Left lung (tissue), 10 donors: ENCODE data around the gene PDE6H. TPM values are rescaled to one million over a fixed set of nuclear protein-coding genes. Genes with fewer than 3 reads are reported as not detected.
A peak's percentile ranks its signal among the peaks of the same experiment; 100 is the strongest.

Source experiments
- ATAC-seq: fragments of 200-7000 bp; cut with Tn5 transposase; one replicate; pipeline ENCODE4 v1.9.1; 2020; ENCODE audit warnings: moderate library complexity
- DNase-seq, 4 donors: peaks; one replicate each; pipeline ENCODE4 v3.0.0-alpha.2; 2013 to 2020
- H3K27ac ChIP-seq, 2 donors: fragments of 200-600 bp; sonication (generic) in 1 of 2; one replicate each; pipeline versions ENCODE4 v1.5.0 to v1.8.0; 2020 to 2021
- H3K27me3 ChIP-seq, 2 donors: fragments of 200-600 bp; sonication (generic) in 1 of 2; one replicate each; pipeline versions ENCODE4 v1.5.0 to v1.8.0; 2020 to 2021
- H3K36me3 ChIP-seq, 2 donors: fragments of 200-600 bp; sonication (generic) in 1 of 2; one replicate each; pipeline versions ENCODE4 v1.5.0 to v1.8.0; 2020 to 2021
- H3K4me1 ChIP-seq, 2 donors: fragments of 200-600 bp; one replicate each; pipeline ENCODE4 v1.8.0; 2021
- H3K4me3 ChIP-seq, 2 donors: fragments of 200-600 bp; sonication (generic) in 1 of 2; one replicate each; pipeline versions ENCODE4 v1.5.0 to v1.8.0; 2020 to 2021; ENCODE audit warnings: mild to moderate bottlenecking in 1 of 2
- H3K9me3 ChIP-seq, 2 donors: fragments of 200-600 bp; sonication (generic) in 1 of 2; one replicate each; pipeline versions ENCODE4 v1.5.0 to v1.8.0; 2020 to 2021
- CTCF ChIP-seq, 2 donors: fragments of 200-600 bp; sonication (generic) in 1 of 2; IDR thresholded peaks; one replicate each; pipeline versions ENCODE4 v1.5.0 to v1.8.0; 2021; ENCODE audit warnings: antibody characterized with exemption in 2 of 2
- intact Hi-C, 2 donors: fragments of 100-400 bp; cut with DNase I; formaldehyde crosslinking; loops; one replicate each; pipeline versions ENCODE4 v1.11.2 to v1.14.2; 2022
- polyA plus RNA-seq, 6 donors: library from polyadenylated mRNA; unstranded; fragments of 120-200 nt; gene quantifications; one replicate each; pipeline ENCODE4 v1.2.1, GENCODE V29; 2013; ENCODE audit not compliant: insufficient read length in 6 of 6
- total RNA-seq, 2 donors: library from RNA; stranded (reverse); fragmentation: NEBNext Ultra II Directional; extraction: Animal tissue kit (Norgen Biotek cat#: 25700); gene quantifications; one replicate each; pipeline ENCODE4 v1.2.1, GENCODE V29; 2021
- donor health status: DM: no; HTN: yes; CAD: no.
- donor health status: DM: no; HTN: no; CAD: no.

The PDE6H gene
- total and polyA plus RNA-seq, 8 donors = not detected

- H3K9me3 ChIP-seq = no peaks in the 10 kb centered on the region
- DNase-seq = no peak
- peaks cover 0 to 47% of the 10 kb centered on the region in 2 donors for H3K36me3 ChIP-seq
- H3K4me1 ChIP-seq = peaks cover 42 to 96% of the 10 kb centered on the region in 2 donors
- no peak for ATAC-seq
- no peak overlapping the region for H3K4me3 ChIP-seq
- intact Hi-C loops = no loop called here
- peak overlapping the region; percentile 74 to 98 for H3K27ac ChIP-seq
- no peak for TF ChIP-seq CTCF (IDR thresholded peaks at IDR 0.05)
- H3K27me3 ChIP-seq = no peaks in the 10 kb centered on the region
These were observed 22.4 kb upstream of the PDE6H start for GRCh38 chr12:14950421-14950820.

- ATAC-seq (peak; percentile 57), DNase-seq (no peak)
- H3K27ac ChIP-seq = peak overlapping the region; percentile 82 to 98
- H3K4me3 ChIP-seq = no peak overlapping the region
- no peak for TF ChIP-seq CTCF (IDR thresholded peaks at IDR 0.05)
- H3K9me3 ChIP-seq = no peaks in the 10 kb centered on the region
- no peaks in the 10 kb centered on the region for H3K27me3 ChIP-seq
- H3K36me3 ChIP-seq = peaks cover 0 to 40% of the 10 kb centered on the region in 2 donors
- peaks cover 42 to 99% of the 10 kb centered on the region in 2 donors for H3K4me1 ChIP-seq
- intact Hi-C loops = no loop called here
These were observed 21.7 kb upstream of the PDE6H start for GRCh38 chr12:14950982-14951746.

- Histone ChIP-seq H3K4me1 (peaks cover 42 to 100% of the 10 kb centered on the region in 2 donors), H3K4me3 (no peak overlapping the region), H3K27ac (peak overlapping the region; percentile 82 to 98), H3K36me3 (peaks cover 0 to 33% of the 10 kb centered on the region in 2 donors), H3K27me3 (no peaks in the 10 kb centered on the region), H3K9me3 (no peaks in the 10 kb centered on the region)
- ATAC-seq = no peak
- intact Hi-C loops = no loop called here
- no peak for DNase-seq
- TF ChIP-seq CTCF (IDR thresholded peaks at IDR 0.05) = no peak
These were observed 21.0 kb upstream of the PDE6H start for GRCh38 chr12:14951851-14952250.

GRCh38 chr12:14952299-14952921 is 20.4 kb upstream of the PDE6H start:
- intact Hi-C loops = no loop called here
- no peak overlapping the region for H3K4me3 ChIP-seq
- ATAC-seq (peak; percentile 90), DNase-seq (peak in 1 of 4 donors; percentile 48)
- H3K9me3 ChIP-seq = no peaks in the 10 kb centered on the region
- H3K4me1 ChIP-seq = peaks cover 42 to 100% of the 10 kb centered on the region in 2 donors
- peak overlapping the region; percentile 82 to 98 for H3K27ac ChIP-seq
- peaks cover 0 to 27% of the 10 kb centered on the region in 2 donors for H3K36me3 ChIP-seq
- no peak for TF ChIP-seq CTCF (IDR thresholded peaks at IDR 0.05)
- no peaks in the 10 kb centered on the region for H3K27me3 ChIP-seq

GRCh38 chr12:14953752-14954151 is 19.1 kb upstream of the PDE6H start:
- Histone ChIP-seq H3K36me3 (peaks cover 0 to 15% of the 10 kb centered on the region in 2 donors), H3K9me3 (no peaks in the 10 kb centered on the region), H3K4me3 (no peak overlapping the region), H3K4me1 (peaks cover 42 to 100% of the 10 kb centered on the region in 2 donors), H3K27ac (peak overlapping the region; percentile 68 to 98), H3K27me3 (no peaks in the 10 kb centered on the region)
- no peak for TF ChIP-seq CTCF (IDR thresholded peaks at IDR 0.05)
- intact Hi-C loops = no loop called here
- DNase-seq (no peak), ATAC-seq (no peak)
